SK-N-SH (cell line): Measurements from ENCODE around the gene MAPK6. TPM values are rescaled to one million over a fixed set of nuclear protein-coding genes. Genes with fewer than 3 reads are reported as not detected.

Source experiments
- CTCF ChIA-PET: fragments of 300-600, 350-600 bp; formaldehyde crosslinking; extraction: SDS; loops from one replicate; lab custom pipeline; 2021; lab: Yijun Ruan, JAX
- POLR2A ChIA-PET: fragments of 350-600 bp; sonication (Branson Sonifier 250); formaldehyde crosslinking; extraction: SDS; loops from one replicate; lab custom pipeline; 2020; ENCODE audit warnings: antibody characterized with exemption, inconsistent platforms; lab: Yijun Ruan, JAX
- DNase-seq: peaks from one replicate; pipeline ENCODE4 v3.0.0; 2012
- H2AFZ ChIP-seq: fragments of 200-600 bp; sonication (generic); 2 replicates; pipeline ENCODE4 v1.8.1; 2016; ENCODE audit warnings: antibody characterized with exemption, mild to moderate bottlenecking, low read depth
- H3F3A ChIP-seq: fragments of 200-600 bp; sonication (generic); replicated peaks from 2 replicates; pipeline ENCODE3; 2016; ENCODE audit warnings: antibody characterized with exemption, mild to moderate bottlenecking; ENCODE audit not compliant: insufficient read depth
- H3K27ac ChIP-seq, 2 experiments: fragments of 200-500 bp in 1 of 2; fragments of 200-600 bp in 1 of 2; sonication (Bioruptor generic) in 1 of 2; sonication (generic), shearing (Covaris generic) in 1 of 2; 2 replicates each; pipeline versions ENCODE4 v1.5.1 to v1.6.1; 2014 to 2016; ENCODE audit warnings: low read depth in 2 of 2, inconsistent platforms in 1 of 2, low read length in 1 of 2, mild to moderate bottlenecking in 1 of 2, mixed read lengths in 1 of 2
- H3K27me3 ChIP-seq: fragments of 200-600 bp; sonication (generic), shearing (Covaris generic); 2 replicates; pipeline ENCODE4 v1.6.1; 2016; ENCODE audit warnings: mixed run types; ENCODE audit not compliant: insufficient read depth
- H3K36me3 ChIP-seq, 2 experiments: fragments of 200-500 bp in 1 of 2; fragments of 200-600 bp in 1 of 2; sonication (Bioruptor generic) in 1 of 2; sonication (generic) in 1 of 2; replicated peaks in 1 of 2; 2 replicates each; pipeline versions ENCODE3 to v1.5.1; 2014 to 2016; ENCODE audit warnings: low read length in 1 of 2, mild to moderate bottlenecking in 1 of 2; ENCODE audit not compliant: insufficient read depth in 2 of 2, control insufficient read depth in 1 of 2
- H3K4me1 ChIP-seq, 2 experiments: fragments of 200-500 bp in 1 of 2; fragments of 200-600 bp in 1 of 2; sonication (Bioruptor generic) in 1 of 2; sonication (generic), shearing (Covaris generic) in 1 of 2; 2 replicates each; pipeline versions ENCODE4 v1.5.1 to v1.6.1; 2014 to 2016; ENCODE audit warnings: low read depth in 1 of 2, low read length in 1 of 2, mixed run types in 1 of 2; ENCODE audit not compliant: insufficient read depth in 2 of 2, control insufficient read depth in 1 of 2
- H3K4me2 ChIP-seq: fragments of 200-600 bp; sonication (generic), shearing (Covaris generic); 2 replicates; pipeline ENCODE4 v1.6.1; 2017; ENCODE audit warnings: mixed run types
- H3K4me3 ChIP-seq, 2 experiments: fragments of 200-500 bp in 1 of 2; fragments of 200-600 bp in 1 of 2; sonication (Bioruptor generic) in 1 of 2; sonication (generic), shearing (Covaris generic) in 1 of 2; 2 replicates each; pipeline versions ENCODE4 v1.5.1 to v1.8.1; 2014 to 2016; ENCODE audit warnings: low read depth in 2 of 2, inconsistent platforms in 1 of 2, low read length in 1 of 2, mild to moderate bottlenecking in 1 of 2, mixed read lengths in 1 of 2, moderate library complexity in 1 of 2
- H3K79me2 ChIP-seq: fragments of 200-600 bp; sonication (generic); 2 replicates; pipeline ENCODE4 v1.8.1; 2017; ENCODE audit warnings: mild to moderate bottlenecking; ENCODE audit not compliant: insufficient read depth
- H3K9ac ChIP-seq: fragments of 200-600 bp; sonication (generic); 2 replicates; pipeline ENCODE4 v1.6.1; 2017; ENCODE audit warnings: mixed run types
- H3K9me2 ChIP-seq: fragments of 200-600 bp; sonication (generic); 2 replicates; pipeline ENCODE4 v1.6.1; 2017; ENCODE audit warnings: mixed run types
- H3K9me3 ChIP-seq: fragments of 200-600 bp; sonication (generic); 2 replicates; pipeline ENCODE4 v1.6.1; 2017; ENCODE audit warnings: mixed run types, mild to moderate bottlenecking, moderate library complexity
- H4K20me1 ChIP-seq: fragments of 200-600 bp; sonication (generic); 2 replicates; pipeline ENCODE4 v1.6.1; 2017; ENCODE audit warnings: mild to moderate bottlenecking, mixed run types; ENCODE audit not compliant: insufficient read depth
- CHD2 ChIP-seq: fragments of 150-350 bp; IDR thresholded peaks from 2 replicates; pipeline ENCODE4 v1.6.1; 2018; ENCODE audit warnings: low read length; ENCODE audit not compliant: partially characterized antibody
- FOXJ3 ChIP-seq: sonication (generic); formaldehyde crosslinking; IDR thresholded peaks from 2 replicates; pipeline ENCODE4 v1.5.1; 2020; ENCODE audit warnings: mild to moderate bottlenecking, missing genetic modification reagents
- FOXM1 ChIP-seq: IDR thresholded peaks from 2 replicates; pipeline ENCODE4 v1.4.0; 2012; ENCODE audit warnings: low read depth, mild to moderate bottlenecking
- IRF3 ChIP-seq: fragments of 150-350 bp; IDR thresholded peaks from 2 replicates; pipeline ENCODE4 v1.6.1; 2016; ENCODE audit warnings: mild to moderate bottlenecking, low read depth, low read length
- JUND ChIP-seq: IDR thresholded peaks from 2 replicates; pipeline ENCODE4 v1.4.0; 2012
- MEF2A ChIP-seq: IDR thresholded peaks from 2 replicates; pipeline ENCODE4 v1.4.0; 2012; ENCODE audit warnings: low read depth, borderline replicate concordance
- MXI1 ChIP-seq: IDR thresholded peaks from 2 replicates; pipeline ENCODE4 v1.6.1; 2012; ENCODE audit warnings: mild to moderate bottlenecking, low read depth, low read length, improper control_type of control experiment
- NFIC ChIP-seq: IDR thresholded peaks from 2 replicates; pipeline ENCODE4 v1.4.0; 2012; ENCODE audit warnings: borderline replicate concordance
- RAD21 ChIP-seq: IDR thresholded peaks from 2 replicates; pipeline ENCODE4 v1.6.1; 2012; ENCODE audit warnings: mild to moderate bottlenecking, low read length
- RCOR1 ChIP-seq: fragments of 150-350 bp; IDR thresholded peaks from 2 replicates; pipeline ENCODE4 v1.6.1; 2017; ENCODE audit warnings: antibody characterized with exemption, low read length
- RXRA ChIP-seq: IDR thresholded peaks from 2 replicates; pipeline ENCODE4 v1.4.0; 2012; ENCODE audit warnings: low read depth, mild to moderate bottlenecking, borderline replicate concordance
- SMC3 ChIP-seq: IDR thresholded peaks from 2 replicates; pipeline ENCODE4 v1.6.1; 2012; ENCODE audit warnings: low read depth, low read length, improper control_type of control experiment
- TAF1 ChIP-seq: IDR thresholded peaks from 2 replicates; pipeline ENCODE4 v1.6.1; 2012; ENCODE audit warnings: low read depth, mild to moderate bottlenecking, low read length, moderate library complexity, borderline replicate concordance
- TCF12 ChIP-seq: IDR thresholded peaks from 2 replicates; pipeline ENCODE4 v1.4.0; 2012
- USF2 ChIP-seq: fragments of 150-350 bp; IDR thresholded peaks from 2 replicates; pipeline ENCODE4 v1.6.1; 2017; ENCODE audit warnings: antibody characterized with exemption, low read length, low read depth, borderline replicate concordance
- YY1 ChIP-seq: IDR thresholded peaks from 2 replicates; pipeline ENCODE4 v1.4.0; 2012; ENCODE audit warnings: low read depth, mild to moderate bottlenecking
- WGBS: methylation state at CpG from one replicate; pipeline ENCODE4 v1.1.6; 2017; ENCODE audit warnings: low lambda C conversion rate; 5-methylcytosine and 5-hydroxymethylcytosine counted together
- polyA plus RNA-seq, 3 experiments: library from polyadenylated mRNA; depleted of rRNA; stranded (reverse); fragments of >200 nt; gene quantifications; 2 replicates each; pipeline ENCODE4 v1.2.3, GENCODE V29; 2012
- TF ChIP-seq, protein P1 (sequence below): IDR thresholded peaks from 2 replicates; pipeline ENCODE4 v1.4.0; 2012; ENCODE audit warnings: low read depth, borderline replicate concordance
- TF ChIP-seq, protein P2 (sequence below): fragments of 200-600 bp; sonication (generic); IDR thresholded peaks from 2 replicates; pipeline ENCODE4 v1.6.1; 2017; ENCODE audit warnings: antibody characterized with exemption, mild to moderate bottlenecking, moderate library complexity
- TF ChIP-seq, protein P3 (sequence below): IDR thresholded peaks from 2 replicates; pipeline ENCODE4 v1.4.0; 2012; ENCODE audit warnings: low read depth, borderline replicate concordance

The MAPK6 gene
- polyA plus RNA-seq, 1 of the 3 experiments (the other 2 are of a cell fraction) = 16.9 TPM

DNA sequence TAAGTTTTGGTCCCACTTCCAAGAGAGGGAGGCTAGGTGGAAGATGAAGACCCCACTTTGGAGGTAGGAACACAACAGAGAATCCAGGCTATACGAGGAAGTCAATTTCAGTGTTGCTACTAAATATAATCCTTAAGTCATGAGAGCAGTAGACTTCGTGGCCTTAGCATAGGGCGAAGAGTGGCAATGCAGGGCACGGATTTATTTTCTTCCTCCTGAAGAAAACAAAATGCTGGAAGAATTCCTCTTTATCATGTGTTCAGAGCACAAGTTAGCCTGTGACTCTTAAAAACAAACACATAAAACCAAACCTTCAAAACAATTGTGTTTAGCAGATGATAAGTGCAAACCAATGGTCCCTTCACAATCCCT, 74.1 kb downstream of the MAPK6 start:
- no peak for TF ChIP-seq RCOR1
- H3K9me2 ChIP-seq = no peaks in the 10 kb centered on the region
- peaks cover 6% of the 10 kb centered on the region; the same call in 1 of the 2 replicates for H3K9me3 ChIP-seq
- H3K27me3 ChIP-seq = no peaks in the 10 kb centered on the region
- H3K4me3 ChIP-seq = no peak overlapping the region
- H3K4me1 ChIP-seq = peaks cover 5 to 25% of the 10 kb centered on the region in 2 experiments; a peak in 3 of 4 replicates
- H2AFZ ChIP-seq = peak overlapping the region; percentile 45; the same call in 1 of the 2 replicates
- POLR2A ChIA-PET = no interaction called here
- peak overlapping the region; percentile 61 for H3K9ac ChIP-seq
- peaks cover 45% of the 10 kb centered on the region for H3F3A ChIP-seq
- DNase-seq = no peak
- no peaks in the 10 kb centered on the region for H4K20me1 ChIP-seq
- H3K4me2 ChIP-seq = peak overlapping the region; percentile 74; the same call in 1 of the 2 replicates
- 55% methylated on average over 4 of the region's 4 CpGs for WGBS
- H3K36me3 ChIP-seq = no peaks in the 10 kb centered on the region
- CTCF ChIA-PET = no interaction called here
- H3K27ac ChIP-seq = peak overlapping the region; percentile 86 to 98; a peak in 3 of 4 replicates
- H3K79me2 ChIP-seq = no peaks in the 10 kb centered on the region

DNA sequence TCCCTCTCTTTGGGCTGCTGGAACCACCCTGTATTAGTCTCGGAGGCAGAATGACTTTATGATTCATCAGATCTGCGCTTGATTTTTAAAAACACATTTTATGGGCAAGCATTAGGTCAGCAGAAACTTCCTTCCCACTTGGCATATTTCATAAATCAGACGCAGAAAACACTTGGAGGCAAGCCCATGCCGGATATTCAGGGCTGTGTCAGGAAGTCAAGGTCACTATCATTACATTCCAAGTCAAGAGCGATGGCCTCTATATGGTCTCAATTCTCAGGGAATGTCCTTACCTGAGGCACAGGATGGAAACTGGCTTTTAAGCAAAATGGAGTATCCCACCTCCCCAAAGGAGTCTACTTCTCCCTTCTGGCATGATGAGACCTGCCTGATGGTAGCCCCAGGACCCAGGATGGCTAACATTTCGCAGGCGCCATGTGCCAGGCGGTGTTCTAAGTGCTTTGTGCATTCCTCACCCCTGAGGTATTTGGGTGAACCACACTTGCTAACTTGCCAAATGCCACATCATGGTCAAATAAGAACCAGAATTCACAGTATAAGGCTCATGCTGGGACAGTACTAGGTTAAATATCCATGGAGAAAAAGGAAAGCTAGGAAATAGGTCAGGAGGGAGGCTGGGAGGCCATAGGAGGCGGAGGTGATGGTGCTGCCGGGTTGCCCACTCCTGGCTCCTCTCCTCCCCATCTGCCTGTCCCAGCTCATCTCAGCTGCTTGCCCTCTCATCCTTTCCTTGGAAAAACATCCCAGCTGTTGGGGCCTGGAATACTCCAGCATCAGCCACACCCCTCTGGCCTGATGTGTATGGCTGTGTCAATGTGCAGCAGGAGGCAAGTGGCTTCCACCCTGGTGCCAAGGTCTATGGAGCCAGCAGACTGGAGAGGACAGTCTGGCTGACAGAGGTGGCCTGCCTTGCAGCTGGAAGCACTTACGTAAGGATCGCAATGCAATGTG, 74.8 kb downstream of the MAPK6 start:
- Histone ChIP-seq H4K20me1 (no peaks in the 10 kb centered on the region), H3K9me3 (peaks cover 6% of the 10 kb centered on the region; the same call in 1 of the 2 replicates), H3K4me3 (0 out of 4 replicates have a peak overlapping the region, but pooled peaks of 1 of the 2 experiments have one; percentile 25), H3K9ac (peak overlapping the region; percentile 61), H3K4me1 (peaks cover 5 to 25% of the 10 kb centered on the region in 2 experiments; a peak in 3 of 4 replicates), H3K27me3 (no peaks in the 10 kb centered on the region), H3K27ac (peak overlapping the region; percentile 86 to 98), H3F3A (peaks cover 45% of the 10 kb centered on the region), H3K9me2 (no peaks in the 10 kb centered on the region), H3K79me2 (no peaks in the 10 kb centered on the region), H3K36me3 (no peaks in the 10 kb centered on the region), H3K4me2 (peak overlapping the region; percentile 74), H2AFZ (peak overlapping the region; percentile 45; the same call in 1 of the 2 replicates)
- 27% methylated on average over 12 of the region's 12 CpGs for WGBS
- ChIA-PET CTCF (interaction anchor here (0.6 to 1.7 kb wide), 2 partner anchors 15 to 25 kb away, joined by 3 to 6 read pairs; no protein-coding TSS in a partner anchor), POLR2A (no interaction called here)
- DNase-seq = no peak
- TF ChIP-seq, protein P1, sequence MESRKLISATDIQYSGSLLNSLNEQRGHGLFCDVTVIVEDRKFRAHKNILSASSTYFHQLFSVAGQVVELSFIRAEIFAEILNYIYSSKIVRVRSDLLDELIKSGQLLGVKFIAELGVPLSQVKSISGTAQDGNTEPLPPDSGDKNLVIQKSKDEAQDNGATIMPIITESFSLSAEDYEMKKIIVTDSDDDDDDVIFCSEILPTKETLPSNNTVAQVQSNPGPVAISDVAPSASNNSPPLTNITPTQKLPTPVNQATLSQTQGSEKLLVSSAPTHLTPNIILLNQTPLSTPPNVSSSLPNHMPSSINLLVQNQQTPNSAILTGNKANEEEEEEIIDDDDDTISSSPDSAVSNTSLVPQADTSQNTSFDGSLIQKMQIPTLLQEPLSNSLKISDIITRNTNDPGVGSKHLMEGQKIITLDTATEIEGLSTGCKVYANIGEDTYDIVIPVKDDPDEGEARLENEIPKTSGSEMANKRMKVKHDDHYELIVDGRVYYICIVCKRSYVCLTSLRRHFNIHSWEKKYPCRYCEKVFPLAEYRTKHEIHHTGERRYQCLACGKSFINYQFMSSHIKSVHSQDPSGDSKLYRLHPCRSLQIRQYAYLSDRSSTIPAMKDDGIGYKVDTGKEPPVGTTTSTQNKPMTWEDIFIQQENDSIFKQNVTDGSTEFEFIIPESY = peak; percentile 81
- TF ChIP-seq NFIC = peak; percentile 97
- TF ChIP-seq MEF2A = peak; percentile 25; the same call in 1 of the 2 replicates
- TF ChIP-seq RAD21 = no peak
- TF ChIP-seq CHD2 = no peak
- TF ChIP-seq, protein P2, sequence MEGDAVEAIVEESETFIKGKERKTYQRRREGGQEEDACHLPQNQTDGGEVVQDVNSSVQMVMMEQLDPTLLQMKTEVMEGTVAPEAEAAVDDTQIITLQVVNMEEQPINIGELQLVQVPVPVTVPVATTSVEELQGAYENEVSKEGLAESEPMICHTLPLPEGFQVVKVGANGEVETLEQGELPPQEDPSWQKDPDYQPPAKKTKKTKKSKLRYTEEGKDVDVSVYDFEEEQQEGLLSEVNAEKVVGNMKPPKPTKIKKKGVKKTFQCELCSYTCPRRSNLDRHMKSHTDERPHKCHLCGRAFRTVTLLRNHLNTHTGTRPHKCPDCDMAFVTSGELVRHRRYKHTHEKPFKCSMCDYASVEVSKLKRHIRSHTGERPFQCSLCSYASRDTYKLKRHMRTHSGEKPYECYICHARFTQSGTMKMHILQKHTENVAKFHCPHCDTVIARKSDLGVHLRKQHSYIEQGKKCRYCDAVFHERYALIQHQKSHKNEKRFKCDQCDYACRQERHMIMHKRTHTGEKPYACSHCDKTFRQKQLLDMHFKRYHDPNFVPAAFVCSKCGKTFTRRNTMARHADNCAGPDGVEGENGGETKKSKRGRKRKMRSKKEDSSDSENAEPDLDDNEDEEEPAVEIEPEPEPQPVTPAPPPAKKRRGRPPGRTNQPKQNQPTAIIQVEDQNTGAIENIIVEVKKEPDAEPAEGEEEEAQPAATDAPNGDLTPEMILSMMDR = no peak
- peak; percentile 89 for TF ChIP-seq FOXM1
- peak; percentile 54; the same call in 1 of the 2 replicates for TF ChIP-seq TAF1
- peak; percentile 63; the same call in 1 of the 2 replicates for TF ChIP-seq YY1
- no peak for TF ChIP-seq SMC3
- no peak for TF ChIP-seq FOXJ3 (CRISPR knock-in tag)
- TF ChIP-seq, protein P3, sequence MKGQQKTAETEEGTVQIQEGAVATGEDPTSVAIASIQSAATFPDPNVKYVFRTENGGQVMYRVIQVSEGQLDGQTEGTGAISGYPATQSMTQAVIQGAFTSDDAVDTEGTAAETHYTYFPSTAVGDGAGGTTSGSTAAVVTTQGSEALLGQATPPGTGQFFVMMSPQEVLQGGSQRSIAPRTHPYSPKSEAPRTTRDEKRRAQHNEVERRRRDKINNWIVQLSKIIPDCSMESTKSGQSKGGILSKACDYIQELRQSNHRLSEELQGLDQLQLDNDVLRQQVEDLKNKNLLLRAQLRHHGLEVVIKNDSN = no peak
- TF ChIP-seq USF2 = no peak
- TF ChIP-seq TCF12 = peak; percentile 95
- no peak for TF ChIP-seq MXI1
- peak; percentile 89 for TF ChIP-seq JUND
- TF ChIP-seq RXRA = peak; percentile 95
- no peak for TF ChIP-seq IRF3
